Hair follicle dermal papilla cell (primary cell): Measurements from ENCODE around the gene SULT2A1. TPM values are rescaled to one million over a fixed set of nuclear protein-coding genes. Genes with fewer than 3 reads are reported as not detected.

Experiments
- total RNA-seq: library from RNA; depleted of rRNA; stranded (reverse); fragments of >200 nt; gene quantifications from 2 replicates; pipeline ENCODE4 v1.2.3, GENCODE V29; 2012

SULT2A1 gene, protein sequence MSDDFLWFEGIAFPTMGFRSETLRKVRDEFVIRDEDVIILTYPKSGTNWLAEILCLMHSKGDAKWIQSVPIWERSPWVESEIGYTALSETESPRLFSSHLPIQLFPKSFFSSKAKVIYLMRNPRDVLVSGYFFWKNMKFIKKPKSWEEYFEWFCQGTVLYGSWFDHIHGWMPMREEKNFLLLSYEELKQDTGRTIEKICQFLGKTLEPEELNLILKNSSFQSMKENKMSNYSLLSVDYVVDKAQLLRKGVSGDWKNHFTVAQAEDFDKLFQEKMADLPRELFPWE
- not detected in 2 replicates for total RNA-seq

GRCh38 chr19:47886010-47886559 is at the start of gene SULT2A1:
Gene SULT2A1 (minus strand): TSS chr19:47886315. CDS start chr19:47886257, 58 bp downstream.

DNA sequence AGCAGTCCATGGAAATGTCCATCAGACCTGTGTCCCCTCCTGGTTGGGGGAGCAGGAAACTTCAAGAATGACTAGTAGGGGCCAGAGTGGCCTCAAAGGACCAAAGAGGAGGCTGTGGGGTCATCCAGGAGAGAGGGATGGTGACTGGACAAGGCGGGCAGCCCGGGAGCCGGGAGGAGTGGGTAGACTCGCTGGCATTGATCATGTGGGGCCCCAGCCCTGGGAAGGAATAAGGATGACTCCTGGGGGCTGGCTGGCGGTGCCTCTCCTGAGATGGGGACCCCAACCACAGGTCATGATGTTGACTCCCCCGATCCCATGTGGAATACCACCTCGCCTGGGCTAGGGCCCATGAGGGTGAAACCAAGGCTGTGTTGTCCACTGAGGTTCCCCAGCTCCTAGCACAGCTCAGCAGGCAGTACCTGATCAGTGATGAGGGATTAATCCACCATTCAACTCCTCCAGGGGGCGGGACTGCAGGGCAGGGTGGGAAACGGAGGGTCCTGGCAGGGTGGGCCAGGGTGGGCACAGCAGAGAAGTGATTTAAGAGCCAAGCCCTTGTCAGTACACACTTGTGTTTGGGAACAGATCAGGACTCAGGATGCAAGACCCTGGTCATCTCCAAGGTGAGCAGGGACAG is 27.3 kb downstream of the SULT2A1 start, which contains the start of gene TPRX2:
Gene TPRX2 (plus strand): TSS at position 590 of the 640 bp plus-strand sequence. CDS start 12 bp downstream, at position 602.

DNA sequence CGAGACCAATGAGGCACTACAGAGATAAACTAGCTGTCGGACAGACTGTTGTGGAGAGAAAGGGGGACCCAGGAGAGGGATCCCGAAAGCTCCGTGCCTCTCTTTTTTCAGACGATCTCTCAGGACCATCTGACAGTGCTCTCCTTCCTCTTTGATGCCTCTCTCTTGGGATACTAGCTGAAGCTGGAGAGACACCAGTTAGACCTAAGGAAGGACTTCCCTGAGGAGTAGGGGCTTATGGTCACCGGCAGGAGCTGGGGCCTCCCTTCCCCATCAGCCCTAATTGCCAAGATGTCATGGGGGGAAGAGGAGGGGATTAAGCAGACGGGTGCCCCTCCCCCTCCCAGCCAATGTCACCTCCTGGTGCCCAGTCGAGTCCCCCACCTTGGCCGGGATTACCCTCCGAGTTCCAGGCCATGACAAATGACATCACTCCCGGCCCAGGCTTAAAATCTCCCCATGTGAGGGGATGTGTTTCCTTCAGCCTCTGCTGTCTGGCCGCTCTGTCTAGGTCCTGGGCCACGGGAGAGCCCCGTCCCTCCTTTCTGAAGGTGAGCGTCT is 64.6 kb downstream of the SULT2A1 start, which contains the start of gene CRX:
Gene CRX (plus strand): TSS at position 478 of the 561 bp plus-strand sequence. CDS start 12,507 bp downstream, outside the sequence.

Other genes starting within 250 kb of the SULT2A1 start
- 230 and 251 TPM in 2 replicates for gene EHD2, start 172.9 kb downstream of the SULT2A1 start, total RNA-seq
- gene NOP53, start 140.8 kb downstream of the SULT2A1 start, total RNA-seq: 106 and 110 TPM in 2 replicates
- 127 and 158 TPM in 2 replicates for gene SELENOW, start 107.6 kb downstream of the SULT2A1 start, total RNA-seq
- gene TPRX1, start 81.8 kb downstream of the SULT2A1 start, total RNA-seq: not detected in 2 replicates
- not detected in 2 replicates for gene CRX, start 64.4 kb downstream of the SULT2A1 start, total RNA-seq
- not detected in 2 replicates for gene TPRX2, start 27.1 kb downstream of the SULT2A1 start, total RNA-seq
- not detected in 2 replicates for gene BSPH1, start 105.9 kb upstream of the SULT2A1 start, total RNA-seq
- gene ELSPBP1, start 108.3 kb upstream of the SULT2A1 start, total RNA-seq: not detected in 2 replicates
- gene CABP5, start 157.8 kb upstream of the SULT2A1 start, total RNA-seq: not detected in 2 replicates
- gene PLA2G4C, start 224.5 kb upstream of the SULT2A1 start, total RNA-seq: 4.7 and 7.7 TPM in 2 replicates